A673 (cell line): ENCODE measurements around the gene UST. TPM values are rescaled to one million over a fixed set of nuclear protein-coding genes. Genes with fewer than 3 reads are reported as not detected.

ENCODE experiments used
- BruUV-seq: library from RNA; stranded (reverse); fragments of 400-500 nt; replicated peaks from 2 replicates; lab custom pipeline; 2021; lab: Mats Ljungman, UMichigan
- CTCF ChIA-PET: fragments of 300-600 bp; sonication (Branson Sonifier 250); formaldehyde crosslinking; loops from one replicate; lab custom pipeline; 2022; ENCODE audit warnings: antibody characterized with exemption; lab: Charles Lee
- POLR2A ChIA-PET: fragments of 300-600 bp; sonication (Branson Sonifier 250); formaldehyde crosslinking; loops from one replicate; lab custom pipeline; 2022; ENCODE audit warnings: antibody characterized with exemption; ENCODE audit not compliant: low non-redundant PET; lab: Charles Lee
- DNase-seq: peaks from one replicate; pipeline ENCODE4 v3.0.0-alpha.2; 2015; ENCODE audit warnings: low spot score
- H3K27ac ChIP-seq: fragments of 200-600 bp; sonication (generic); 2 replicates; pipeline ENCODE4 v1.5.1; 2016; ENCODE audit warnings: mixed run types, low read depth, mild to moderate bottlenecking, mixed read lengths, antibody characterized with exemption, low read length; ENCODE audit not compliant: poor library complexity, severe bottlenecking
- H3K27me3 ChIP-seq: fragments of 200-600 bp; sonication (generic); replicated peaks from 2 replicates; pipeline ENCODE4 v1.6.1; 2017; ENCODE audit warnings: mixed run types, low read depth, mild to moderate bottlenecking, mixed read lengths, antibody characterized with exemption, low read length; ENCODE audit not compliant: insufficient read depth, poor library complexity
- H3K36me3 ChIP-seq: fragments of 200-600 bp; sonication (generic); 2 replicates; pipeline ENCODE4 v1.6.1; 2016; ENCODE audit warnings: mixed run types, mild to moderate bottlenecking, mixed read lengths, antibody characterized with exemption, low read length; ENCODE audit not compliant: insufficient read depth, poor library complexity, severe bottlenecking
- H3K4me1 ChIP-seq: fragments of 200-600 bp; sonication (generic); 2 replicates; pipeline ENCODE4 v1.6.1; 2017; ENCODE audit warnings: mixed run types, mild to moderate bottlenecking, mixed read lengths, antibody characterized with exemption, low read length; ENCODE audit not compliant: insufficient read depth, poor library complexity, severe bottlenecking
- H3K4me3 ChIP-seq: fragments of 200-600 bp; sonication (generic); 2 replicates; pipeline ENCODE4 v1.5.1; 2016; ENCODE audit warnings: low read depth, mixed run types, mild to moderate bottlenecking, mixed read lengths, low read length; ENCODE audit not compliant: poor library complexity, severe bottlenecking
- H3K9me3 ChIP-seq: fragments of 200-600 bp; sonication (generic); 2 replicates; pipeline ENCODE4 v1.6.1; 2016; ENCODE audit warnings: mixed run types, low read depth, mild to moderate bottlenecking, mixed read lengths, antibody characterized with exemption, low read length; ENCODE audit not compliant: poor library complexity, severe bottlenecking
- CTCF ChIP-seq: fragments of 300-800, 200-600 bp; sonication (generic); conservative IDR thresholded peaks from 2 replicates; pipeline ENCODE4 v1.5.1; 2017; ENCODE audit warnings: low read depth, mild to moderate bottlenecking, antibody characterized with exemption, low read length, moderate library complexity, mixed read lengths
- EZH2 ChIP-seq: fragments of 200-600 bp; sonication (generic); IDR thresholded peaks from 2 replicates; pipeline ENCODE4 v1.6.1; 2017; ENCODE audit warnings: borderline replicate concordance, low read depth, mild to moderate bottlenecking, mixed read lengths, antibody characterized with exemption, low read length; ENCODE audit not compliant: poor library complexity, severe bottlenecking
- intact Hi-C: fragments of 100-400 bp; cut with micrococcal nuclease; formaldehyde crosslinking; loops from one replicate; pipeline ENCODE4 v1.10.0; 2022; ENCODE audit not compliant: unreplicated experiment
- total RNA-seq: library from RNA; stranded (reverse); gene quantifications from 2 replicates; pipeline ENCODE4 v1.2.3, GENCODE V29; 2021

UST gene
- total RNA-seq, 1 experiment from 2014 or later: 1.5 TPM

DNA sequence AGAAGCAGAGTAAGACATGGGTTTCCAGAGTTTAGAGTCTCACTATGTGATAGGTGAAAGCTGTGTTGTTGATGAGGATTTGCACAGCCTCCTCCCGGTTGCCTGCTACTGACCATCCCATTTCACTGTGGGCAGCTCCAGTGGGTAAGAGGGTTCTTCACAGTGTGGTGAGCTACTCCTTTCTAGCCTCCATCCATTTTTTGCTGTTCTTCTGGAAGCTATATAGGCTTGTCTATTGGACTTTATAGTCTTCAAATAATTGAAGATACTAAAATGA is 13.4 kb downstream of the UST start:
- CTCF ChIA-PET: no interaction called here
- intact Hi-C loops: no loop called here
- no peaks in the 10 kb centered on the region for H3K36me3 ChIP-seq
- H3K9me3 ChIP-seq: no peaks in the 10 kb centered on the region
- no peak overlapping the region for H3K27ac ChIP-seq
- peaks cover 16% of the 10 kb centered on the region for H3K4me1 ChIP-seq
- no peaks in the 10 kb centered on the region for H3K27me3 ChIP-seq
- H3K4me3 ChIP-seq: no peak overlapping the region
- no TSS peak for BruUV-seq
- no peak for DNase-seq
- POLR2A ChIA-PET: no interaction called here
- TF ChIP-seq EZH2 (no peak), CTCF (no peak)

DNA sequence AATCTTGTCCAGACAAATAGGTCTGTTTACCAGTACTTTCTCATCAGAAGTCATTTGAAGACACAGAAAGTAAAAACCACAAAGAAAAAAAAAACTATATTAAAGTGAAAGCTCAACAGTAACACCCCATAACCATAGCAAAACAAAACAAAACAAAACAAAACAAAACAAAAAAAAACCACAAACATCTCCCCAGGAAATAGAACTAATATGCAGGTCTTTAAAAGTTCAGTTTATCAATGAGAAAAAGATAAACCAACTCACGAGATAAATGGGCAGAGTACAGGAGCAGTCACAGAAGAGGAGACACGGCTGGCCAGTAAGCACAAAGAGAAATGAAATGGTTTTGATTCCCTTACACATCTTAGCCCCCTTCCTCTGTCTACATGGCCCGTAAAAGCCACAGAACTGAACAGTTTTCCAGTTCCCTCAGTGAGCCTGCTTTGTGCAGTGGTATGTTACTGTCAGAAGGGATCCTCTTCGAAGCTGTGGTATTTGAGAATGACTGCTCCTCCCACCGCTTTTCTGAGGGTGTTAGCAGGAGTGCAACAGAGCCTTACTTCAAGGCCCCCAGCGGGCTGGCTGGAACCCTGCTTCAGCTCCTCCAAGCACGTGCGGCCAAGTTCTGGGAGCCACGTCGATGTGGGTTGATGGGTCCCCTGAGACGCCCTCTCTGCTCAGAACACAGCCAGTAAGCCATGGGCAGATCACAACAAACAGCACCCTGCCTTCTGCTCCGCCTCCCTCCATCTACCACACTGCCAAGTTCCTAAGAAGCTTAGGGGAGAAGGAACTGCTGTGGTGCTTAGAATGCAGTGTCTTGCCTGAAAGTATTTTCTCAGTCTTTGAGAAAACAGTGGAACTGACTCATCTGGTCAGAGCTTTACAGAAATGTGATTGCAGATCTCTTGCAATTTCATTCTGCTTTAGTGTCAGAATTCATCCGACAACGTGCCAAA is 14.0 kb downstream of the UST start:
- intact Hi-C loops: no loop called here
- H3K36me3 ChIP-seq: no peaks in the 10 kb centered on the region
- DNase-seq: peak; percentile 71
- TF ChIP-seq CTCF: no peak
- TF ChIP-seq EZH2: no peak
- CTCF ChIA-PET: no interaction called here
- POLR2A ChIA-PET: no interaction called here
- peaks cover 16% of the 10 kb centered on the region for H3K4me1 ChIP-seq
- H3K9me3 ChIP-seq: no peaks in the 10 kb centered on the region
- H3K4me3 ChIP-seq: no peak overlapping the region
- no peak overlapping the region for H3K27ac ChIP-seq
- no peaks in the 10 kb centered on the region for H3K27me3 ChIP-seq
- no TSS peak for BruUV-seq

- BruUV-seq: no TSS peak
- ChIA-PET POLR2A (no interaction called here), CTCF (no interaction called here)
- H3K27ac ChIP-seq: no peak overlapping the region
- intact Hi-C loops: no loop called here
- peaks cover 16% of the 10 kb centered on the region for H3K4me1 ChIP-seq
- H3K9me3 ChIP-seq: no peaks in the 10 kb centered on the region
- H3K27me3 ChIP-seq: no peaks in the 10 kb centered on the region
- DNase-seq: no peak
- H3K36me3 ChIP-seq: no peaks in the 10 kb centered on the region
- no peak for TF ChIP-seq EZH2
- no peak overlapping the region for H3K4me3 ChIP-seq
Measured at GRCh38 chr6:148761527-148762011, 14.7 kb downstream of the UST start.
